ENCODE data around the gene KIFAP3.

KIFAP3 gene

DNA sequence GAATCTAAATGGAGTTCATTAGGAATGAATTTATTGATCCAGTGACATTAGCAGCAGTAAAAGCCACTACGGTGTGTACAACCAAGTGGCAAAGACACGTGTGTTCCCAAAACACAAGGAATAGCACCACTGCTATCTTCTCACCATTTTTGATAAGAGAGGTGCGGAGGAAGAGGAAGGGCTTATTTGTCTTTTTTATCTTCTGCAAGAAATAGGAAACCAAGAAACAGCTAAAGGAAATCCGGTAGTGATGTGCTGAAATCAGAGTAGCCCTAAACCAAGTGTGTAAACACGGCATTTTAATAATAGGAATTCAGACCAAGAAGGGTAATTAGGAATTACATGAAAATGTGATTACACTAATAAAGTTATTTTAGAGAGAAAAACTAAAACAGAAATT lies 171.7 kb downstream of the KIFAP3 start:
- Histone ChIP-seq H3K79me2 (ENCODE audit: insufficient read depth, low read length) (no peaks in the 10 kb centered on the region), H3K36me3 (ENCODE audit: low read length) (no peaks in the 10 kb centered on the region), H3K9me2 (replicated peaks; ENCODE audit: insufficient read depth, low read length) (no peaks in the 10 kb centered on the region), H2AFZ (ENCODE audit: low read depth, low read length, severe bottlenecking) (no peak overlapping the region), H3K27me3 (ENCODE audit: low read length) (no peaks in the 10 kb centered on the region), H3K27ac (ENCODE audit: low read depth, low read length) (no peak overlapping the region), H3K4me3 (ENCODE audit: insufficient read depth, low read length, poor library complexity, severe bottlenecking) (no peak overlapping the region), H3K4me2 (ENCODE audit: low read depth, low read length, poor library complexity, severe bottlenecking) (no peak overlapping the region), H4K20me1 (ENCODE audit: low read depth, low read length) (no peaks in the 10 kb centered on the region), H3K9ac (ENCODE audit: low read length) (no peak overlapping the region), H3K9me3 (ENCODE audit: insufficient read depth, low read length) (no peaks in the 10 kb centered on the region), H3F3A (ENCODE audit: insufficient read depth) (no peaks in the 10 kb centered on the region)
- TF ChIP-seq, protein P1, sequence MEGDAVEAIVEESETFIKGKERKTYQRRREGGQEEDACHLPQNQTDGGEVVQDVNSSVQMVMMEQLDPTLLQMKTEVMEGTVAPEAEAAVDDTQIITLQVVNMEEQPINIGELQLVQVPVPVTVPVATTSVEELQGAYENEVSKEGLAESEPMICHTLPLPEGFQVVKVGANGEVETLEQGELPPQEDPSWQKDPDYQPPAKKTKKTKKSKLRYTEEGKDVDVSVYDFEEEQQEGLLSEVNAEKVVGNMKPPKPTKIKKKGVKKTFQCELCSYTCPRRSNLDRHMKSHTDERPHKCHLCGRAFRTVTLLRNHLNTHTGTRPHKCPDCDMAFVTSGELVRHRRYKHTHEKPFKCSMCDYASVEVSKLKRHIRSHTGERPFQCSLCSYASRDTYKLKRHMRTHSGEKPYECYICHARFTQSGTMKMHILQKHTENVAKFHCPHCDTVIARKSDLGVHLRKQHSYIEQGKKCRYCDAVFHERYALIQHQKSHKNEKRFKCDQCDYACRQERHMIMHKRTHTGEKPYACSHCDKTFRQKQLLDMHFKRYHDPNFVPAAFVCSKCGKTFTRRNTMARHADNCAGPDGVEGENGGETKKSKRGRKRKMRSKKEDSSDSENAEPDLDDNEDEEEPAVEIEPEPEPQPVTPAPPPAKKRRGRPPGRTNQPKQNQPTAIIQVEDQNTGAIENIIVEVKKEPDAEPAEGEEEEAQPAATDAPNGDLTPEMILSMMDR (IDR thresholded peaks at IDR 0.05; ENCODE audit: insufficient read depth, low read length, poor library complexity, severe bottlenecking), result no peak
- no peak for TF ChIP-seq EZH2phosphoT487 (conservative IDR thresholded peaks at IDR 0.05; ENCODE audit: low read length)

DNA sequence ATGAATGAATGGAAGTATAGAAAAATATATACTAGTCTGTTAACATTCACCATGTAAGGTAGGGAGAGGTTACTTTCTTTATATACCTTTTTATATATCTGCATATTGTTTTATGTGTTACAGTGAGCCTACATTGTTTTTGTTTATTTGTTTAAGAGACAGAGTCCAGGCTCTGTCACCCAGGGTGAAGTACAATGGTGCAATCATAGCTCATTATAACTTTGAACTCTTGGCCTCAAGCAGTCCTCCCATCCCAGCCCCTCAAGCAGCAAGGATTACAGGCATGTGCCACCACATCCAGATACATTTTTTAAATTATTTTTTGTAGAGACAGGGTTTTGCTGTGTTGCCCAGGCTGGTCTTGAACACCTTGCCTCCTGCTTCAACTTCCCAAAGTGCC lies 173.4 kb downstream of the KIFAP3 start:
- Histone ChIP-seq H3K79me2 (ENCODE audit: insufficient read depth, low read length) (no peaks in the 10 kb centered on the region), H3K9ac (ENCODE audit: low read length) (no peak overlapping the region), H3K36me3 (ENCODE audit: low read length) (no peaks in the 10 kb centered on the region), H3K27me3 (ENCODE audit: low read length) (no peaks in the 10 kb centered on the region), H3F3A (ENCODE audit: insufficient read depth) (no peaks in the 10 kb centered on the region), H3K9me2 (replicated peaks; ENCODE audit: insufficient read depth, low read length) (no peaks in the 10 kb centered on the region), H2AFZ (ENCODE audit: low read depth, low read length, severe bottlenecking) (no peak overlapping the region), H3K9me3 (ENCODE audit: insufficient read depth, low read length) (no peaks in the 10 kb centered on the region), H3K27ac (ENCODE audit: low read depth, low read length) (no peak overlapping the region), H3K4me2 (ENCODE audit: low read depth, low read length, poor library complexity, severe bottlenecking) (no peak overlapping the region), H3K4me3 (ENCODE audit: insufficient read depth, low read length, poor library complexity, severe bottlenecking) (no peak overlapping the region), H4K20me1 (ENCODE audit: low read depth, low read length) (no peaks in the 10 kb centered on the region)
- TF ChIP-seq, protein P1 (IDR thresholded peaks at IDR 0.05; ENCODE audit: insufficient read depth, low read length, poor library complexity, severe bottlenecking), result no peak
- TF ChIP-seq EZH2phosphoT487 (conservative IDR thresholded peaks at IDR 0.05; ENCODE audit: low read length), result no peak

DNA sequence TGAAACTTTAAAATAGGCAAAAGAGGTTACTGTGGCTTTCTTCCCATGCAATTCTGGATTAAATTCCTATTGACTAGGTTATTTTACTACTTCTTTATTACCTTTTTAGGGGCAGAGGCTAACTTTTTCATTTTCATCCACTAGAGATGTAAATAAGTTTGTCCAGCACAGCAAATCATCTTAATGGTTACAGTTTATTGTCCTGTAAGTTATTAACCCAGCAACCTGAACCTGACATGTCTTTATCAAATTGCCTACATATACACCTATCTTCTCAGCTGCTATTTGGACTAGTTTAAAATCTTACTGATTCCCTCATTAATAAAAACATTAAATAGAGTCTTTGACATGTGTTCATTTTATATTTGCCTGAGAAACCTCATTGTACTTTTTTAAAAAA lies 173.9 kb downstream of the KIFAP3 start:
- Histone ChIP-seq H3K79me2 (ENCODE audit: insufficient read depth, low read length) (no peaks in the 10 kb centered on the region), H3K9ac (ENCODE audit: low read length) (no peak overlapping the region), H3F3A (ENCODE audit: insufficient read depth) (no peaks in the 10 kb centered on the region), H3K9me2 (replicated peaks; ENCODE audit: insufficient read depth, low read length) (no peaks in the 10 kb centered on the region), H3K4me2 (ENCODE audit: low read depth, low read length, poor library complexity, severe bottlenecking) (no peak overlapping the region), H2AFZ (ENCODE audit: low read depth, low read length, severe bottlenecking) (no peak overlapping the region), H3K9me3 (ENCODE audit: insufficient read depth, low read length) (no peaks in the 10 kb centered on the region), H3K27ac (ENCODE audit: low read depth, low read length) (no peak overlapping the region), H3K4me3 (ENCODE audit: insufficient read depth, low read length, poor library complexity, severe bottlenecking) (no peak overlapping the region), H3K36me3 (ENCODE audit: low read length) (no peaks in the 10 kb centered on the region), H3K27me3 (ENCODE audit: low read length) (no peaks in the 10 kb centered on the region), H4K20me1 (ENCODE audit: low read depth, low read length) (no peaks in the 10 kb centered on the region)
- TF ChIP-seq, protein P1 (IDR thresholded peaks at IDR 0.05; ENCODE audit: insufficient read depth, low read length, poor library complexity, severe bottlenecking), result no peak
- no peak for TF ChIP-seq EZH2phosphoT487 (conservative IDR thresholded peaks at IDR 0.05; ENCODE audit: low read length)

Data from SU-DHL-6 (cell line).